Calu3 (cell line): ENCODE measurements around the gene SLC22A15. TPM values are rescaled to one million over a fixed set of nuclear protein-coding genes. Genes with fewer than 3 reads are reported as not detected.

Source experiments
- BruUV-seq: library from RNA; stranded (reverse); fragments of 400-500 nt; replicated peaks from 2 replicates; lab custom pipeline; 2021; lab: Mats Ljungman, UMichigan
- CTCF ChIA-PET: fragments of 300-600 bp; sonication (Branson Sonifier 250); formaldehyde crosslinking; loops from one replicate; lab custom pipeline; 2022; ENCODE audit warnings: antibody characterized with exemption; lab: Charles Lee
- DNase-seq: peaks from one replicate; pipeline ENCODE4 v3.0.0; 2022
- H3K27ac Mint-ChIP-seq: one replicate; pipeline ENCODE4 v1.8.0; 2022; ENCODE audit warnings: mixed read lengths; ENCODE audit not compliant: unreplicated experiment
- H3K27me3 Mint-ChIP-seq: one replicate; pipeline ENCODE4 v1.8.0; 2022; ENCODE audit warnings: mixed read lengths; ENCODE audit not compliant: unreplicated experiment
- H3K36me3 Mint-ChIP-seq: one replicate; pipeline ENCODE4 v1.8.0; 2022; ENCODE audit warnings: mild to moderate bottlenecking, moderate library complexity, mixed read lengths; ENCODE audit not compliant: insufficient read depth, unreplicated experiment
- H3K4me1 Mint-ChIP-seq: one replicate; pipeline ENCODE4 v1.8.0; 2022; ENCODE audit warnings: mild to moderate bottlenecking, low read depth, mixed read lengths; ENCODE audit not compliant: unreplicated experiment
- H3K4me3 Mint-ChIP-seq: one replicate; pipeline ENCODE4 v1.8.0; 2022; ENCODE audit warnings: mild to moderate bottlenecking, low read depth, moderate library complexity, mixed read lengths; ENCODE audit not compliant: unreplicated experiment
- H3K9me3 Mint-ChIP-seq: one replicate; pipeline ENCODE4 v1.8.0; 2022; ENCODE audit warnings: low read depth, mixed read lengths; ENCODE audit not compliant: unreplicated experiment
- intact Hi-C: fragments of 100-400 bp; cut with micrococcal nuclease; formaldehyde crosslinking; loops from one replicate; pipeline ENCODE4 v1.10.0; 2022; ENCODE audit not compliant: unreplicated experiment
- total RNA-seq: library from RNA; stranded (reverse); gene quantifications from 2 replicates; pipeline ENCODE4 v1.2.3, GENCODE V29; 2022
- TF ChIP-seq, protein P1 (sequence below): fragments of 200-600 bp; IDR thresholded peaks from one replicate; pipeline ENCODE4 v1.8.0; 2022; ENCODE audit warnings: antibody characterized with exemption; ENCODE audit not compliant: unreplicated experiment

SLC22A15 gene
- total RNA-seq, 1 experiment from 2014 or later, result 5.0 TPM

DNA sequence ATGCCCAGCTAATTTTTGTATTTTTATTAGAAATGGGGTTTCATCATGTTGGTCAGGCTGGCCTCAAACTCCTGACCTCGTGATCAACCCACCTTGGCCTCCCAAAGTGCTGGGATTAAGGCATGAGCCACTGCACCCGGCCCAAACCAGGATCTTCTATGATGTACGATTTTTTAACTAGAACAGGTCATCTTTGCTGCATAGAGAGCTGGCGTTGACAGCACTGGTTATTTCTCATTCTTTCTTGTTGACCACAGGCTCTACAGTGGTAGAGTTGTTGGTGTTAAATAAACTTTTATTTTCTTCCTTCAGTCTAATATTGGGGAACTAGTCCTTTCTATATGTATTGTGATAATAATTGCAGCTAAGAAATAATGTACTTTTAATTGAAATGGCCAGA is 131.1 kb downstream of the SLC22A15 start:
- H3K27ac Mint-ChIP-seq, result no peak overlapping the region
- no peaks in the 10 kb centered on the region for H3K27me3 Mint-ChIP-seq
- BruUV-seq, result no TSS peak
- intact Hi-C loops, result no loop called here
- peaks cover 13% of the 10 kb centered on the region for H3K36me3 Mint-ChIP-seq
- no peak for DNase-seq
- TF ChIP-seq, protein P1, sequence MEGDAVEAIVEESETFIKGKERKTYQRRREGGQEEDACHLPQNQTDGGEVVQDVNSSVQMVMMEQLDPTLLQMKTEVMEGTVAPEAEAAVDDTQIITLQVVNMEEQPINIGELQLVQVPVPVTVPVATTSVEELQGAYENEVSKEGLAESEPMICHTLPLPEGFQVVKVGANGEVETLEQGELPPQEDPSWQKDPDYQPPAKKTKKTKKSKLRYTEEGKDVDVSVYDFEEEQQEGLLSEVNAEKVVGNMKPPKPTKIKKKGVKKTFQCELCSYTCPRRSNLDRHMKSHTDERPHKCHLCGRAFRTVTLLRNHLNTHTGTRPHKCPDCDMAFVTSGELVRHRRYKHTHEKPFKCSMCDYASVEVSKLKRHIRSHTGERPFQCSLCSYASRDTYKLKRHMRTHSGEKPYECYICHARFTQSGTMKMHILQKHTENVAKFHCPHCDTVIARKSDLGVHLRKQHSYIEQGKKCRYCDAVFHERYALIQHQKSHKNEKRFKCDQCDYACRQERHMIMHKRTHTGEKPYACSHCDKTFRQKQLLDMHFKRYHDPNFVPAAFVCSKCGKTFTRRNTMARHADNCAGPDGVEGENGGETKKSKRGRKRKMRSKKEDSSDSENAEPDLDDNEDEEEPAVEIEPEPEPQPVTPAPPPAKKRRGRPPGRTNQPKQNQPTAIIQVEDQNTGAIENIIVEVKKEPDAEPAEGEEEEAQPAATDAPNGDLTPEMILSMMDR, result no peak
- H3K4me3 Mint-ChIP-seq, result no peak overlapping the region
- peaks cover 24% of the 10 kb centered on the region for H3K4me1 Mint-ChIP-seq
- H3K9me3 Mint-ChIP-seq, result no peaks in the 10 kb centered on the region
- CTCF ChIA-PET, result interaction anchor here (0.7 kb wide), 1 partner anchor 301 kb away, joined by 5 read pairs; no protein-coding TSS in a partner anchor

DNA sequence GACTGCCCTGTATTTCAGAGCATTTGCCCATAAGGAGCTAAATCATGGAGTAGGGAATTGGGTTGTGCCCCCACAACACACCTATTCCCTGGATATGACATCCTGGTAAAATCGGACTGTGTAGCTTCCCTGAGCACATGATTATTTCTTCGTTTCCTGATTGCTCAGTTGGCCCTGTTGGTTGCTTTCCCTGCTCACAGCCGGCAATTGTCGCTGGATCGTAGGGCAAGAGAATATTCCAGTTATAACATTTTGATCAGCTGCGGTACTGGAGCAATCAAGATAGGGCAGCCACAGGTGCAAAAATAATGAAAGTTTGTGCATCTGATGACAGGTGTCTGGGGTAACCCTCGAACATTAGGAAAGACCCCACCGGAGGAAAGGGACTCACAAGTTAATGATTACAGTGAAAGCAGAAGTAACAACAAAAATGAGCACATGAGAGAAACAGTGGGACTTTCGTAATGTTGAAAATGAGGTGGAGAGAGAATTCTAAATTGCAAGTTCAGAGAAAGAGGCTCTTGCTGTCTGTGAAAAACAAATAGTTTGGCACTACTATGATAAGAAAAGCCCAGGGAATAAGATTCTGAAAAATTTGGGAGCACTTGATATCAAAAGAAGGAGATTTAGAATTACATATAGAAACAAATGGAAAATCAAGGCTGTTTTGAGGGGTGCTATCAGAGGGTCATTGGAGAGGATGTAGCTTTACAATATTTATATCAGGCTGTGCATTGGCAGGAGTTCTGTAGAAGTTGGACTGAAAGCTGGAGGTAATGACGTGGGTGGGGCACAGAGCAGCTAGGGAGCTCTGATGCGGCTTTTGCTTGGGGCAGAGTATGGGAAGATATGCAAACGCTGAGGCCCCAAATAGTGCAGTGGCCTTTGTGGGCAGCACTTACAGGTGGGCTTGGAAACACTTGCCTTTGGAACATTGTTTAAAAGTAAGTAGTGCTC is 134.5 kb downstream of the SLC22A15 start, which contains the start of gene MAB21L3:
TSS of gene MAB21L3 (plus strand) at position 833 of the 957 bp plus-strand sequence. CDS start 1,217 bp downstream, outside the sequence.
- Mint-ChIP-seq H3K27ac (peak within 1 kb of the TSS; percentile 55), H3K4me1 (peaks cover 36% of the 10 kb centered on the region), H3K9me3 (no peaks in the 10 kb centered on the region), H3K27me3 (no peaks in the 10 kb centered on the region), H3K36me3 (peaks cover 13% of the 10 kb centered on the region), H3K4me3 (peak within 1 kb of the TSS; percentile 53)
- TF ChIP-seq, protein P1, result no peak
- CTCF ChIA-PET, result interaction anchor here (0.6 to 1.5 kb wide), 6 partner anchors 11 to 862 kb away, joined by 3 to 6 read pairs (median 3); no protein-coding TSS in a partner anchor
- no TSS peak for BruUV-seq
- intact Hi-C loops, result no loop called here
- DNase-seq, result no peak

DNA sequence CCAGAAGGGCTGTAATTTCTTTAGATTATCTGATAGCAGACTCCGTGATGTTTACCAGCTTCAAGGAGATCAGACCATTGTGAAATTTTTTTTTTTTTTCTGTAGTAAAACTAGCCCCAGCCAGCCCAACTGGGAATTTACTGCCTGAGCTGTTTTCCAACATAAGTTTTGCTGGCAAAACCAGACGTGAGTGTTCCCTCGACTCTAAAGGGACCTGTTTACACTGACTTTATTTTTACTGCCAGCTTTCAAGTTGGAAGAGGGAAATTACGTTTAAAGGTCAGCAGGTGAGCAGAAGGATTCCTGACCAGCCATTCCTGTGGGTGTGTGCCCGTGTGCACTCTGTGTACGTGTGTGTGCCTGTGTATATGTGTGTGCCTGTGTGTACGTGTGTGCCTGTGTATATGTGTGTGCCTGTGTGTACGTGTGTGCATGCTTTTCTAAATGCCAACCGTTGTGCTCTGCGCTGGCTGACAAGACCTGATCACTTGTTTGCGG is 135.3 kb downstream of the SLC22A15 start:
- peaks cover 13% of the 10 kb centered on the region for H3K36me3 Mint-ChIP-seq
- no peak overlapping the region for H3K4me3 Mint-ChIP-seq
- peak overlapping the region; percentile 55 for H3K27ac Mint-ChIP-seq
- CTCF ChIA-PET, result interaction anchor here (0.6 to 0.9 kb wide), 3 partner anchors 10 to 861 kb away, joined by 3 to 4 read pairs (median 3); no protein-coding TSS in a partner anchor
- TF ChIP-seq, protein P1, result no peak
- no TSS peak for BruUV-seq
- no peaks in the 10 kb centered on the region for H3K27me3 Mint-ChIP-seq
- no peak for DNase-seq
- peaks cover 38% of the 10 kb centered on the region for H3K4me1 Mint-ChIP-seq
- H3K9me3 Mint-ChIP-seq, result no peaks in the 10 kb centered on the region
- intact Hi-C loops, result no loop called here

DNA sequence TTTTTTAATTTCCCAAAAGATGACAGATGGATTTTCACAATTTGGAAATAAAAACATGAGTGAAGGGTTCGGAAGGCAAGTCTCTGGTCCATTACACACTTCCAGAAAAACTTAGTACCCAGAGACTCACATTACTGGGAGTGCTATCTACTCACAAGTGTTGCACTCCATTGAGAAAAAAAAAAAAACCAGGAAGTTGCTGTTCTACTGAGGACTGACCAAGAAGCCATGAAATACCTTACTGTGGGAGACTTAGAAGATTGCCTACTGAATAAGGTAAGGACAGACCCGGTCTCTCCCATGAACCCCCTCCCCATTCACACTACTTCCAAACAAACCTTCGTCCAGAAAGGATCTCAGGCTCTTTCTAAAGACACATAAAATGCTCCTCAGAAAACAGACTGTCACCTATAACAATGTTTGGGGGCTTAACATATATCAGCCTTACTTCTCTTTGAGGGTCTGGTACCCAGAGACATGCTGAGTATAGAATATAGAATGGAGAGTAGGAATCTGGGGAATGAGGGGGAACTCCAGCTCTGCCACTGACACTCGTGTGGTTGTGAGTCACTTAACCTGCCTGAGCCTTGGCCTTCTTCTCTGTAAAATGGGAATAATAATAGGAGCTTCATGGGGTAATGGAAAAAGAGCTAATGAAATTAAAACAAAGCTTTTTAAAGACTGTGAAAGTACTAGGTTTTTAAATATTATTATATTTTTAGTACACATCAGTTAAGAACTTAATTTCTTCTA is 136.3 kb downstream of the SLC22A15 start:
- no TSS peak for BruUV-seq
- DNase-seq, result no peak
- TF ChIP-seq, protein P1, result no peak
- peaks cover 13% of the 10 kb centered on the region for H3K36me3 Mint-ChIP-seq
- H3K27ac Mint-ChIP-seq, result no peak overlapping the region
- H3K27me3 Mint-ChIP-seq, result no peaks in the 10 kb centered on the region
- CTCF ChIA-PET, result no interaction called here
- no peak overlapping the region for H3K4me3 Mint-ChIP-seq
- peaks cover 38% of the 10 kb centered on the region for H3K4me1 Mint-ChIP-seq
- no peaks in the 10 kb centered on the region for H3K9me3 Mint-ChIP-seq
- intact Hi-C loops, result no loop called here
